Tibial artery (tissue), 4 donors: ENCODE results near the gene CACNA1E.

Source experiments
- DNase-seq, 2 donors: peaks; one replicate each; pipeline ENCODE4 v3.0.0-alpha.2; 2019
- H3K27ac ChIP-seq, 2 donors: fragments of 200-600 bp; sonication (generic) in 1 of 2; 1 replicate in 1 of 2; 2 replicates in 1 of 2; pipeline ENCODE4 v1.5.1; 2018 to 2019; ENCODE audit warnings: mild to moderate bottlenecking in 1 of 2
- H3K27me3 ChIP-seq, 2 donors: fragments of 200-600 bp; sonication (generic) in 1 of 2; one replicate each; pipeline versions ENCODE4 v1.5.1 to v1.6.0; 2016 to 2019
- H3K36me3 ChIP-seq, 3 donors: fragments of 200-600 bp; sonication (generic) in 2 of 3; one replicate each; pipeline ENCODE4 v1.5.1; 2016 to 2019; ENCODE audit warnings: mild to moderate bottlenecking in 2 of 3
- H3K4me1 ChIP-seq, 4 donors: fragments of 200-600 bp; sonication (generic) in 2 of 4; 1 replicate in 3 of 4; 2 replicates in 1 of 4; pipeline ENCODE4 v1.5.1; 2016 to 2019
- H3K4me3 ChIP-seq, 2 donors: fragments of 200-600 bp; sonication (generic) in 1 of 2; 1 replicate in 1 of 2; 2 replicates in 1 of 2; pipeline ENCODE4 v1.5.1; 2018 to 2019; ENCODE audit warnings: mild to moderate bottlenecking in 2 of 2
- H3K9me3 ChIP-seq, 3 donors: fragments of 200-600 bp; sonication (generic) in 1 of 3; one replicate each; pipeline ENCODE4 v1.5.1; 2016 to 2019
- intact Hi-C: fragments of 100-400 bp; cut with DNase I; formaldehyde crosslinking; loops from one replicate; pipeline ENCODE4 v1.15.0; 2023; ENCODE audit warnings: low total_unique reads
- TF ChIP-seq, protein P1 (sequence below), 2 experiments: fragments of 200-600 bp in 1 of 2; fragments of 450-650 bp in 1 of 2; IDR thresholded peaks; one replicate each; pipeline ENCODE4 v1.5.1; 2017 to 2019; ENCODE audit warnings: antibody characterized with exemption in 2 of 2, mild to moderate bottlenecking in 1 of 2, moderate library complexity in 1 of 2

The CACNA1E gene

DNA sequence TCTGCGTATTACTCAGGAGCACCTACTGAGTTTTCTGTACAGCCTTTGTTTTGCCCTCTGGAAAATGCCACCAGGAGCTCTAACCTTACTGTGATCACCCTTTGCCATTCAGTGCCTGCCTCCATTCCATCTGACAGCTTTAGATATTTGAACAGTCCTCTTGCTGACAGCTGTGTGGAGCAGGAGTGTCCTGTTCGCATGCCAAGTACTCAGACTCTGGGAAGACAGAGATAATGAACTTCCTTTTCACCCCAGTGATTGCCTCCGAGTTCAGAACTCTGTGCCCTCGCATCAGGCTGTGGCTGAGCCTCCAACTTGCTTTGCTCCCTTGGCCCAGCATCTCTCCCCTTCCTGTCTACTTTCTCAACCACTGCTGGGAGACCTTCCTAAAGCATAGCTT is 74.0 kb downstream of the CACNA1E start:
- TF ChIP-seq, protein P1, sequence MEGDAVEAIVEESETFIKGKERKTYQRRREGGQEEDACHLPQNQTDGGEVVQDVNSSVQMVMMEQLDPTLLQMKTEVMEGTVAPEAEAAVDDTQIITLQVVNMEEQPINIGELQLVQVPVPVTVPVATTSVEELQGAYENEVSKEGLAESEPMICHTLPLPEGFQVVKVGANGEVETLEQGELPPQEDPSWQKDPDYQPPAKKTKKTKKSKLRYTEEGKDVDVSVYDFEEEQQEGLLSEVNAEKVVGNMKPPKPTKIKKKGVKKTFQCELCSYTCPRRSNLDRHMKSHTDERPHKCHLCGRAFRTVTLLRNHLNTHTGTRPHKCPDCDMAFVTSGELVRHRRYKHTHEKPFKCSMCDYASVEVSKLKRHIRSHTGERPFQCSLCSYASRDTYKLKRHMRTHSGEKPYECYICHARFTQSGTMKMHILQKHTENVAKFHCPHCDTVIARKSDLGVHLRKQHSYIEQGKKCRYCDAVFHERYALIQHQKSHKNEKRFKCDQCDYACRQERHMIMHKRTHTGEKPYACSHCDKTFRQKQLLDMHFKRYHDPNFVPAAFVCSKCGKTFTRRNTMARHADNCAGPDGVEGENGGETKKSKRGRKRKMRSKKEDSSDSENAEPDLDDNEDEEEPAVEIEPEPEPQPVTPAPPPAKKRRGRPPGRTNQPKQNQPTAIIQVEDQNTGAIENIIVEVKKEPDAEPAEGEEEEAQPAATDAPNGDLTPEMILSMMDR (IDR thresholded peaks at IDR 0.05): no peak
- no peaks in the 10 kb centered on the region for H3K4me1 ChIP-seq
- DNase-seq: no peak
- no peak overlapping the region for H3K27ac ChIP-seq
- intact Hi-C loops: loop anchor here (5.0 kb wide), 1 partner anchor 1780 kb away; no protein-coding TSS in a partner anchor
- H3K27me3 ChIP-seq: peaks cover 0 to 4% of the 10 kb centered on the region in 2 donors
- H3K36me3 ChIP-seq: no peaks in the 10 kb centered on the region
- no peak overlapping the region for H3K4me3 ChIP-seq
- no peaks in the 10 kb centered on the region for H3K9me3 ChIP-seq

DNA sequence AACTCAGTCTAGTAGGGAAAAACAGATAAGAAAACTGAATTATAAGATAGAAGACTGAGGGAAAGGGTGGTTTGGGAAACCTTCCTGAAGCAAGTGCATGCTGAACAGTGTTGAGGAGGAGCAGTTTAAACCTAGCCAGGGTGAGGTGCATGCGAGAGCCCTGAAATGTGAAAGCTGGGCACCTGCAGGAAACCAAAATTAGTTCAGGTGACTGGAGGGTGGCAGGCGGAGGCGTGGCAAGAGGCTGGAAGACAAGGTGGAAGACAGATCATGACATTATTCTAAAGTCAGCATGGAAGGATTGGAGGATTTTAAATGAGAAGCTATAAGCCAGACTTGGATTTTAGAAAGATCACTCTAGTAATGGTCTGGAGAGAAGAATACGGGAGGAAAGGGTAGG is 75.1 kb downstream of the CACNA1E start:
- DNase-seq: no peak
- Histone ChIP-seq H3K4me1 (no peaks in the 10 kb centered on the region), H3K9me3 (no peaks in the 10 kb centered on the region), H3K27me3 (peaks cover 0 to 4% of the 10 kb centered on the region in 2 donors), H3K27ac (no peak overlapping the region), H3K36me3 (no peaks in the 10 kb centered on the region), H3K4me3 (no peak overlapping the region)
- intact Hi-C loops: loop anchor here (5.0 kb wide), 1 partner anchor 1781 kb away; no protein-coding TSS in a partner anchor
- TF ChIP-seq, protein P1 (IDR thresholded peaks at IDR 0.05): no peak

DNA sequence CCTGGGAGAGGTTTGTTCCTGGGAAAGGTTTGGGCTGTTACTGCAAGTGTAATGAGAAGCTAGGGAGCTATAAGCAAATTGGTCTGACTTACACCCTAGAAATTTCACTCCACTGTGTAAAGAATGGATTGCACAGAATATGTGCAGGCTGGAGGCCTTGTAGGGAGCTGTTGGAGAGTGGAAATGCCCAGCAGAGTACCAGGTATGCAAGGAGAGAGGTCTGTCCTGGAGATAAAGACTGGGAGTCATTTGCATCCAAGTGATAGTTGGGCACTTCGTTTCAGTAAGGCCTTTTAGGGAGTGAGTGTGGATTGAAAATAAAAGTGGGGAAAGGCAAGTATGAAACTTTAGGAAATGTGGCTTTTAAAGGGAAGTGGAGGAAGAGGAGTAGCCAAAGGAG is 75.8 kb downstream of the CACNA1E start:
- Histone ChIP-seq H3K36me3 (no peaks in the 10 kb centered on the region), H3K27me3 (peaks cover 0 to 4% of the 10 kb centered on the region in 2 donors), H3K27ac (no peak overlapping the region), H3K9me3 (no peaks in the 10 kb centered on the region), H3K4me3 (no peak overlapping the region), H3K4me1 (no peaks in the 10 kb centered on the region)
- intact Hi-C loops: loop anchor here (5.0 kb wide), 1 partner anchor 1782 kb away; no protein-coding TSS in a partner anchor
- TF ChIP-seq, protein P1 (IDR thresholded peaks at IDR 0.05): no peak
- DNase-seq: no peak

DNA sequence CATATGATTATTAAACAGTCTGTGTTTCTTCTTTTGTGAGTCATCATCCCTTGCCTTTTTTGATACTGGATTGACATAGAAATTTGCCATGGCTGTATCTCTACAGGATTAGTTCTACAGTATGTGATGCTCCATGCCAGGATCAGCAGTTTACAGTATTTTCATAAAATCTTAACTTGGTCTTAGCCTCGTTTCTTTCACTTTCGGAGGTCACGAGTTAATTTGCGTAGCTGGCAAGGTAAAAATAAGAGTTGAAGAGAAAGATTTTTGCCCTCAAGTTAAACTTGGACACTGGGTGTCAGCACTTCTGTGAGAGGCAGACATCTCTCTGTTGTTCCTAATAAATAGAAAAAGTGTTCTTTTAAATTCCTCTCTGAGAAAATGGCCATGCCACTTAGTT is 79.1 kb downstream of the CACNA1E start:
- Histone ChIP-seq H3K27me3 (no peaks in the 10 kb centered on the region), H3K36me3 (no peaks in the 10 kb centered on the region), H3K9me3 (no peaks in the 10 kb centered on the region), H3K4me3 (no peak overlapping the region), H3K27ac (no peak overlapping the region), H3K4me1 (no peaks in the 10 kb centered on the region)
- DNase-seq: no peak
- TF ChIP-seq, protein P1 (IDR thresholded peaks at IDR 0.05): no peak
- intact Hi-C loops: no loop called here

DNA sequence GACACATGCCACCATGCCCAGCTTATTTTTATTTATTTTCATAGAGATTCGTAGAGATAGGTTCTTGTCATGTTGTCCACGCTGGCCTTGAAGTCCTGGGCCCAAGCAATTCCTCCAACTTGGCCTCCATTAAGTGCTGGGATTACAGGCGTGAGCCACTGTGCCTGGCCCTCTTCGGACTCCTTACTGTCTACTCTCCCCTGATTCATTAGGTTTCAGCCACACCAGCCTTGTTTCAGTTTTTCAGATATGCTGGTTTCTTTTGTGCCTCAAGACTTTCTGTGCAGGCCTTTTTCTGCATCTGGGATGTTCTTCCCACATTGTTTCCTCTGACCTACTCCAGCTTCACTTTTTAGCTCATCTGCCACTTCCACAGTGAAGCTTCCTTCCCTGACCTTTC is 85.4 kb downstream of the CACNA1E start:
- no peaks in the 10 kb centered on the region for H3K9me3 ChIP-seq
- H3K36me3 ChIP-seq: no peaks in the 10 kb centered on the region
- no peaks in the 10 kb centered on the region for H3K4me1 ChIP-seq
- DNase-seq: no peak
- H3K27me3 ChIP-seq: no peaks in the 10 kb centered on the region
- TF ChIP-seq, protein P1 (IDR thresholded peaks at IDR 0.05): no peak
- intact Hi-C loops: no loop called here
- H3K4me3 ChIP-seq: no peak overlapping the region
- no peak overlapping the region for H3K27ac ChIP-seq

DNA sequence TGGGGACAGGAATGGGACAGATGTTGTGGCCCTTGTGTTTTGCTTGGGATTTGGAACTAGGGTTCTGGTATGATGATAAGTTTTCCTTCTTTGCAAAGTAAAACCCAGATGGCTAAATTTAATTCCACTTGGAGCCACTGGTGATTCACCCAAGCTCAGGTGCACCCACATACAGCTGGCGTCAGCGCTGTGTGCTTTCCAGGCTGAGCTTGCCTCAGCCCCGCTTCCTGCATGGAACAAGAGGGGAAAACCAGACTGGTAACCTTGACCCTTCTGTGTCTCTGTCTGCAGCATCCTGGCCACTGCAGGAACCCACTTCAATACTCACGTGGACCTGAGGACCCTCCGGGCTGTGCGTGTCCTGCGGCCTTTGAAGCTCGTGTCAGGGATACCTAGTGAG is 94.2 kb downstream of the CACNA1E start:
- no peak overlapping the region for H3K27ac ChIP-seq
- TF ChIP-seq, protein P1 (IDR thresholded peaks at IDR 0.05): no peak
- no peaks in the 10 kb centered on the region for H3K4me1 ChIP-seq
- no peaks in the 10 kb centered on the region for H3K36me3 ChIP-seq
- no peak overlapping the region for H3K4me3 ChIP-seq
- no peaks in the 10 kb centered on the region for H3K9me3 ChIP-seq
- no peak for DNase-seq
- intact Hi-C loops: no loop called here
- no peaks in the 10 kb centered on the region for H3K27me3 ChIP-seq
